Mucosa of descending colon (tissue), 3 donors: Measurements from ENCODE around the gene CMYA5. TPM values are rescaled to one million over a fixed set of nuclear protein-coding genes. Genes with fewer than 3 reads are reported as not detected.

Experiments
- ATAC-seq: fragments of 200-7000 bp; cut with Tn5 transposase; one replicate; pipeline ENCODE4 v1.9.1; 2020; ENCODE audit warnings: mild to moderate bottlenecking, moderate library complexity
- DNase-seq, 3 donors: peaks; one replicate each; pipeline ENCODE4 v3.0.0-alpha.2; 2020
- H3K36me3 ChIP-seq: fragments of 200-600 bp; one replicate; pipeline ENCODE4 v1.8.0; 2021; ENCODE audit warnings: low read depth, mild to moderate bottlenecking
- H3K4me1 ChIP-seq: fragments of 200-600 bp; one replicate; pipeline ENCODE4 v1.8.0; 2021; ENCODE audit warnings: low read depth, mild to moderate bottlenecking
- H3K4me3 ChIP-seq: fragments of 200-600 bp; one replicate; pipeline ENCODE4 v1.8.0; 2021; ENCODE audit warnings: mild to moderate bottlenecking
- H3K9me3 ChIP-seq: fragments of 200-600 bp; one replicate; pipeline ENCODE4 v1.8.0; 2021; ENCODE audit warnings: mild to moderate bottlenecking
- intact Hi-C, 2 donors: fragments of 100-400 bp; cut with DNase I in 1 of 2; cut with micrococcal nuclease in 1 of 2; formaldehyde crosslinking; loops; one replicate each; pipeline versions ENCODE4 v1.11.0 to v1.11.1; 2022; cut with DNase I, micrococcal nuclease
- total RNA-seq, 3 donors: library from RNA; stranded (reverse); fragmentation: NEBNext Ultra II Directional in 2 of 3; extraction: Animal tissue kit (Norgen Biotek cat#: 25700) in 2 of 3; gene quantifications; one replicate each; pipeline versions ENCODE4 v1.2.1 to v1.2.4, GENCODE V29; 2021 to 2023
- TF ChIP-seq, protein P1 (sequence below): fragments of 200-600 bp; IDR thresholded peaks from one replicate; pipeline ENCODE4 v1.8.0; 2022; ENCODE audit warnings: antibody characterized with exemption, mild to moderate bottlenecking
- donor health status: DM: no; HTN: no; CAD: no; lungs with moderate emphysema.
- donor health status: DM: no; HTN: no; CAD: no.
- donor health status: DM: no; HTN: yes; CAD: no.

The CMYA5 gene
- total RNA-seq, 3 donors from 2014 or later = 0.55 to 3.3 (median 1.1) TPM

DNA sequence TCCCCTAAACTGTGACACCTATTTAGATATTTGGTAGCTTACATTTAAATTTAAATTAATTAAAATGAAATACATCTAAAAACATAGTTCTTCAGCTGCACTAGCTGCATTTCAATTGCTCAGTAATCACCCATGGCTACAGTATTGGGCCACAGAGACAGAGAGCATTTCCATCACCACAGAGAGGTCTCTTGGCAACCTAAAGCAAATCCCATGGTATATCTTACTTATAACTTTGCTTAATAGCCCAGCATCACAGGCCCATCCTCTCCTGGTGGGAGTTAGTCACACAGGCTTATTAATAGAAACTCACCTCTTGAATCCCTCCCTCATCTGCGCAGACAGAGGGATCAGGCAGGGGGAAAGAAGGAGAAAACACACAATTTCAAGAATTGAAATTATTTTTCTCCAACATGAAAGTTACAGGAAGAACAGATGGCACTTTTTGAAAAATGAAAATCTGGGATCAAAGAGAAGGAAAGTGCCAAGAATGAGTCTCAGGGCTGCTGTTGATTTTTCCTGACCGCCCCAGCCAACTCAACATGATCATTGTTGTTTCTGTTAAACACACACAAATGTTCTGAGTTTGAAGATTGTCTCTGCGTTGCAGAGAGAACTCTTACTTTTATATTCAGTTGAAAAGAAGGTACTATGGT, 144.6 kb downstream of the CMYA5 start:
- intact Hi-C loops = no loop called here

DNA sequence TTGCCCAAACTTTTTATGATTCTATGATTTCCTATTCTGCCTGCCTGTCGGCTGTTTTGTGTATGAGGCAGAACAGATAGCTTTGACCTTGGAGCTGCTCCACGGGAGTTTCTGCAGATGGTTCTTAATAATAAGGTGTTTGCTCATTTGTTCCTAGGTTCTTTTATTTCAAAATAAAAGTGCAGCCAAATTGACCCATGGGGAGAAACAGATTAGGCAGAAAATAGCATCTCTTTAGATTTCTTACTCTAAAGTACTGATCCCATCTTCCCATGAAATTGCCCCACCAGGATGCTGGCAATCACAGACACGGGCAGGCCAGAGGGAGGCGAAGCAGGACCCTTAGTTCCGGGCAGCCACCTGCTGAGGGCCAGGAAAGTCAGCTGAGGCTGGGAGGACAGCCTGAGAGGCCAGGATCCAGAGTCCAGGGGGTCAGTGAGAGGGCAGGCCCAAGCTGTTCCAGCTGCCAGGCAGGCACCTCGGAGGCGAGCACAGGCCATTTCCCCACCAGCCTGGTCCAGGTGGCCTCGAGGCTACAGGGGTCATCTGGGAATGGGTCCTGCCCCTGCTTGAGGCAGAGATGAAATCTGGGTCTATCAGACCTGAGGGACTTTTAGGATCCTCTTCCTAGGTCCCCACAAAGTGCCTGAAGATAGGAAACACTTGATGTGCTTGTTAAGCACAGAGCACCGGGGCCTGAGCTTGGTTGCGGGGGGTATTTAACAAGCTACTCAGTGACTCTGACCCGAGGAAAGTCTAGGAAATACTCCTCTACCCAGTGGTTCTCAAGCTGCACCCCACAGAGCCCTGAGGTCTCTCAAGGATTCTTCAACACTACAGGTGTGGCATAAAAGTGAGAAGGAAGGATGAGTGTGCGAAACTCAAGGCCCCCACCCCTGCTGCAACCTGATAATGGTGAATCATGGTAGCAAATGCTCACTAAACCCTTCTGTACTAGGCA, 145.4 kb downstream of the CMYA5 start:
- DNase-seq (no peak), ATAC-seq (no peak)
- TF ChIP-seq, protein P1, sequence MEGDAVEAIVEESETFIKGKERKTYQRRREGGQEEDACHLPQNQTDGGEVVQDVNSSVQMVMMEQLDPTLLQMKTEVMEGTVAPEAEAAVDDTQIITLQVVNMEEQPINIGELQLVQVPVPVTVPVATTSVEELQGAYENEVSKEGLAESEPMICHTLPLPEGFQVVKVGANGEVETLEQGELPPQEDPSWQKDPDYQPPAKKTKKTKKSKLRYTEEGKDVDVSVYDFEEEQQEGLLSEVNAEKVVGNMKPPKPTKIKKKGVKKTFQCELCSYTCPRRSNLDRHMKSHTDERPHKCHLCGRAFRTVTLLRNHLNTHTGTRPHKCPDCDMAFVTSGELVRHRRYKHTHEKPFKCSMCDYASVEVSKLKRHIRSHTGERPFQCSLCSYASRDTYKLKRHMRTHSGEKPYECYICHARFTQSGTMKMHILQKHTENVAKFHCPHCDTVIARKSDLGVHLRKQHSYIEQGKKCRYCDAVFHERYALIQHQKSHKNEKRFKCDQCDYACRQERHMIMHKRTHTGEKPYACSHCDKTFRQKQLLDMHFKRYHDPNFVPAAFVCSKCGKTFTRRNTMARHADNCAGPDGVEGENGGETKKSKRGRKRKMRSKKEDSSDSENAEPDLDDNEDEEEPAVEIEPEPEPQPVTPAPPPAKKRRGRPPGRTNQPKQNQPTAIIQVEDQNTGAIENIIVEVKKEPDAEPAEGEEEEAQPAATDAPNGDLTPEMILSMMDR = no peak
- H3K9me3 ChIP-seq = no peaks in the 10 kb centered on the region
- intact Hi-C loops = no loop called here
- H3K4me1 ChIP-seq = no peaks in the 10 kb centered on the region
- no peak overlapping the region for H3K4me3 ChIP-seq
- no peaks in the 10 kb centered on the region for H3K36me3 ChIP-seq

More for the DNA sequence above, 144.6 kb downstream of the CMYA5 start:
- DNase-seq = no peak
- no peak for ATAC-seq
- TF ChIP-seq, protein P1 = no peak
- H3K36me3 ChIP-seq = no peaks in the 10 kb centered on the region
- H3K9me3 ChIP-seq = no peaks in the 10 kb centered on the region
- no peaks in the 10 kb centered on the region for H3K4me1 ChIP-seq
- H3K4me3 ChIP-seq = no peak overlapping the region

- Histone ChIP-seq H3K9me3 (no peaks in the 10 kb centered on the region), H3K36me3 (no peaks in the 10 kb centered on the region), H3K4me1 (no peaks in the 10 kb centered on the region), H3K4me3 (no peak overlapping the region)
- DNase-seq (peak in 1 of 3 donors; percentile 6), ATAC-seq (no peak)
- intact Hi-C loops = no loop called here
- TF ChIP-seq, protein P1 = no peak
Measured at GRCh38 chr5:79837761-79838551, 148.3 kb downstream of the CMYA5 start.

DNA sequence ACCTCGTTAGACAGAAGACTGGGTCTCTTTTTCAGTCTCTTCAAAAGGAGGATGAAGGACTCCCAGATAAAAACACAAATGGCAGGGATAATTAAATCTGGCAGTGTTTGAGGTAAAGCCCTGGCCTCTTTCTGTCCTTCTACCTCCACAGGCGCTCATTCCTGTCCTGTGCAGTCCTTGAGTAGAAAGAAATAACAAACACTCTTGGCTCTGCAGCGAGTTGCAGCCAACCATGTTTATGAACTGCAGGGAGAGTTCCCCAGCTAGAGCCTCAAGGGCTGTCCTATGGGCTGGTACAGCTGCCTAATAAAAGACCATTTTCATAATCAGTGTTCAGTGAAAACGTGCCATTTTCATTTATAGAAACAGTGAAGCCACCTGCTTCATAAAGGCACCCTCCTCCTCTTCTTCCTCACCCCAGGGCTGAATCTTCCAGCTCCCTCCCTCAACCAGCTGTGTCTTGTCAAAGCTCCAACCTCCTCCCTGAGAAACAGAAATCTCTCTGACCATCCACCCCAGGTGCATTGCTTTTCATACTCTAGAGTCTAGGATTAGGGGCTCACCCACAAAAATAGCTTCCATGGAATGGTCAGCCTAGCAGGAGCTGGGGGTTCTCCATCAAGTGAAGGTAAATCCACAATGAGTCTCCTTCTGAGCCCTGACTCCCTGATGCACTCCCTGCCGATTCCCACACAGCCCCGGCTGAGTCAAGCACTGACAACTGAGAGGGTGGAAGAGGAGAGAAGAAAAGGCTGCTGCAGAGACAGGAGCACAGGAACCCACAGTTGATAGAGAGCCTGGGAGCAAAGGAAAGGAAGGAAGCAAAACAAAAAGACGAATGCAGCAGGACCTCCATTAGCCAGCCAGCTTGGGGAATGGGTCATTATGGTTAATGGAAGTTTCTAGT, 150.7 kb downstream of the CMYA5 start:
- DNase-seq (no peak), ATAC-seq (no peak)
- Histone ChIP-seq H3K36me3 (no peaks in the 10 kb centered on the region), H3K4me1 (no peaks in the 10 kb centered on the region), H3K4me3 (no peak overlapping the region), H3K9me3 (no peaks in the 10 kb centered on the region)
- intact Hi-C loops = no loop called here
- TF ChIP-seq, protein P1 = no peak
